A549 treated with dexamethasone at 1 μM for 4 hours (cell line): ENCODE measurements around the gene KLRC4. TPM values are rescaled to one million over a fixed set of nuclear protein-coding genes. Genes with fewer than 3 reads are reported as not detected.

ENCODE experiments used
- total RNA-seq: library from RNA; stranded (reverse); fragments of 200-300 nt; extraction: Qiagen RNA extraction; gene quantifications from 5 replicates; pipeline ENCODE4 v1.2.3, GENCODE V29; 2022

Gene KLRC4, protein sequence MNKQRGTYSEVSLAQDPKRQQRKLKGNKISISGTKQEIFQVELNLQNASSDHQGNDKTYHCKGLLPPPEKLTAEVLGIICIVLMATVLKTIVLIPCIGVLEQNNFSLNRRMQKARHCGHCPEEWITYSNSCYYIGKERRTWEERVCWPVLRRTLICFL
- total RNA-seq, result not detected in 5 replicates

DNA sequence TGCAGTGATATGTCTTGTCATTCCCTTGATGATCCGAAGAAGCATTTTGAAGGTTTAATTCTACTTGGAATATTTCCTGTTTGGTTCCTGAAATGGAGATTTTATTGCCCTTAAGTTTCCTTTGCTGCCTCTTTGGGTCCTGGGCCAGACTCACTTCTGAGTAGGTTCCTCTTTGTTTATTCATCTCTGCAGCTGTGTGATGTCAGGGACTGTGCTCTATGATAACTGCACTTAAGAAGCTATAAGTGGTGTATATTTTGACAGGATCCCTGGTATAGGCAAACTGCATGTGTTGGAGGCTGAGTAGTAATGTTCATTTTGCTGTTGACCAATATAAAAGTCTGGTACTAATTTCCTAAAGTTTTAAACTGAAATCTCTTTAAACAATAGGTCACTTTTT is at the start of gene KLRC4:
Gene KLRC4 (minus strand): TSS at position 366 of the 400 bp plus-strand sequence. CDS start 182 bp downstream, at position 184.

DNA sequence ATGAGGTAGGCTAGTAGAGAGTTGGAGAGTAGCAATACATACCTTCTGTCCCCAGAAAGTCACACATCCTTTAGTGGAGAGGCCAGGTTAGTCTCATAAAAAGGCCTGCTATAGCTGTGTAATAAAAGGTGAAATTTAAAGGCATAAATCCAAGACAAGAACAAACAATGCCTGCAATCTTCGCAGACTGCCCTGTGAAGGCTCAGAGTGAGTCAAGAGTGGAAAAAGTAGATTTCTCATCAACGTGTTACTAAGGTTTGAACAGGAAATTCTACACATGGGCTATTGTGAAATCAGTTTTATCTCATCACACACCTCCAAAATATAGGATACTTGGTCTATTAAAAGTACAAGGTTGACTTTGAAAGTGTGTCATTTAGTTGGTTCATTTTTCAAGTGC is 43.6 kb upstream of the KLRC4 start, which contains the start of gene KLRC1:
Gene KLRC1 (minus strand): TSS at position 222 of the 400 bp plus-strand sequence. CDS start 2,221 bp downstream, outside the sequence.

DNA sequence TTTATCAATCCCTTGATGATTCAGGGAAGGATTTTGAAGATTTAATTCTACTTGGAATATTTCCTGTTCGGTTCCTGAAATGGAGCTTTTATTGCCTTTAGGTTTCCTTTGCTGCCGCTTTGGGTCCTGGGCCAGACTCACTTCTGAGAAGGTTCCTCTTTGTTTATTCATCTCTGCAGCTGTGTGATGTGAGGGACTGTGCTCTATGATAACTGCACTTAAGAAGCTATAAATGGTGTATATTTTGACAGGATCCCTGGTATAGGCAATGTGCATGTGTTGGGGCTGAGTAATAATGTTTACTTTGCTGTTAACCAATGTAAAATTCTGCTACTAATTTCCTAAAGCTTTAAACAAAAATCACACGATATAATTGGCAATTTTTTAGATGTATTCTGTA is 26.3 kb upstream of the KLRC4 start, which contains the start of gene KLRC2:
Gene KLRC2 (minus strand): TSS at position 195 of the 400 bp plus-strand sequence. CDS start 24 bp downstream, at position 171.

DNA sequence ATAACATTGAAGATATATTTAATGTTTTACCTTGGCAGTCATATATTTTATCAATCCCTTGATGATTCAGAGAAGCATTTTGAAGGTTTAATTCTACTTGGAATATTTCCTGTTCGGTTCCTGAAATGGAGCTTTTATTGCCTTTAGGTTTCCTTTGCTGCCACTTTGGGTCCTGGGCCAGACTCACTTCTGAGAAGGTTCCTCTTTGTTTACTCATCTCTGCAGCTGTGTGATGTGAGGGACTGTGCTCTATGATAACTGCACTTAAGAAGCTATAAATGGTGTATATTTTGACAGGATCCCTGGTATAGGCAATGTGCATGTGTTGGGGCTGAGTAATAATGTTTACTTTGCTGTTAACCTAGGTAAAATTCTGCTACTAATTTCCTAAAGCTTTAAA is 10.8 kb upstream of the KLRC4 start, which contains the start of gene KLRC3:
Gene KLRC3 (minus strand): TSS at position 262 of the 400 bp plus-strand sequence. CDS start 45 bp downstream, at position 217.

DNA sequence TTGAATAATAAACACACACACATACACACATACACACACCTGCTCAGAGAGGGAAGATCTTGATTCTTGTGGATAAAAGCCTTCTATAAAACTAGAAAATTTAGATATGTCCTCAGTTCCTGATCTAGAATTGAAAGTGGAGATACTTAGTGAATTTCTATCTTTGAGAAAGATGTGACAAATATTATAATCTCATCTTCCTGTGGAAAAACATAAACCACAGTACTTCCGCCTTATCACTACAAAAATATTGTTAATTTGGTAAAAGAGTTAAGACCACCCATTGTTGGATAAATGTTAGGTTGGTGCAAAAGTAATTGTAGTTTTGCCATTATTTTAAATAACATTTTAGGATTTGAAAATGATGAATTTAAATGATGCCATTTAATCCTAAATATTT is 19.7 kb downstream of the KLRC4 start, which contains the start of gene KLRK1:
Gene KLRK1 (minus strand): TSS at position 138 of the 400 bp plus-strand sequence. CDS start 1,231 bp downstream, outside the sequence.

Other genes with a start within 250 kb of the KLRC4 start
- 0.61 to 1.4 TPM (median 0.82 TPM) in 5 replicates for gene OLR1, start 237.6 kb downstream of the KLRC4 start, total RNA-seq
- gene TMEM52B, start 230.7 kb downstream of the KLRC4 start, total RNA-seq, result 0.05 to 0.20 TPM (median 0.11 TPM) in 5 replicates
- gene GABARAPL1, start 196.9 kb downstream of the KLRC4 start, total RNA-seq, result 31.0 to 48.5 TPM (median 38.3 TPM) in 5 replicates
- not detected in 5 replicates for gene KLRD1, start 101.9 kb downstream of the KLRC4 start, total RNA-seq
- gene KLRK1, start 19.7 kb downstream of the KLRC4 start, total RNA-seq, result 0.13 TPM in 1 of 5 replicates, not detected in the others
- gene KLRC3, start 10.8 kb upstream of the KLRC4 start, total RNA-seq, result 0.13 to 0.24 TPM (median 0.16 TPM) in 4 of 5 replicates, not detected in the other
- gene KLRC2, start 26.3 kb upstream of the KLRC4 start, total RNA-seq, result 1.5 to 2.1 TPM (median 1.7 TPM) in 5 replicates
- not detected in 5 replicates for gene KLRC1, start 43.6 kb upstream of the KLRC4 start, total RNA-seq
- 0.66 to 0.89 TPM (median 0.76 TPM) in 5 replicates for gene EIF2S3B, start 96.1 kb upstream of the KLRC4 start, total RNA-seq
- gene MAGOHB, start 203.9 kb upstream of the KLRC4 start, total RNA-seq, result 40.4 to 75.6 TPM (median 46.4 TPM) in 5 replicates